ENCODE data around the gene KAT5. TPM values are rescaled to one million over a fixed set of nuclear protein-coding genes. Genes with fewer than 3 reads are reported as not detected.
"Not testable (repeated sequence)": the region's sequence is repeated elsewhere in the genome, so short reads cannot be mapped to it uniquely, and the experiment has no call there.

Gene KAT5
- total and polyA plus RNA-seq, 4 donors, result 41.5 to 81.2 (median 77.4) TPM

GRCh38 chr11:65736810-65737209 is 24.8 kb downstream of the KAT5 start:
- Histone ChIP-seq H3K36me3 (ENCODE audit: control insufficient read depth, insufficient read depth, low read length) (no peaks in the 10 kb centered on the region), H3K4me3 (ENCODE audit: low read depth, low read length) (no peak overlapping the region), H3K27me3 (ENCODE audit: control insufficient read depth, insufficient read depth, low read length) (peaks cover 3% of the 10 kb centered on the region), H3K4me1 (ENCODE audit: control insufficient read depth, insufficient read depth, low read length) (no peaks in the 10 kb centered on the region), H3K9me3 (ENCODE audit: control insufficient read depth, insufficient read depth, low read length) (no peaks in the 10 kb centered on the region), H3K27ac (ENCODE audit: low read depth, low read length) (no peak overlapping the region)
- DNase-seq (ENCODE audit: low read depth in 4 of 6, low spot score in 6 of 6), result no peak

GRCh38 chr11:65739022-65739421 is 27.0 kb downstream of the KAT5 start:
- DNase-seq (ENCODE audit: low read depth in 4 of 6, low spot score in 6 of 6), result no peak
- peaks cover 3% of the 10 kb centered on the region for H3K27me3 ChIP-seq (ENCODE audit: control insufficient read depth, insufficient read depth, low read length)
- H3K4me1 ChIP-seq (ENCODE audit: control insufficient read depth, insufficient read depth, low read length), result no peaks in the 10 kb centered on the region
- no peaks in the 10 kb centered on the region for H3K9me3 ChIP-seq (ENCODE audit: control insufficient read depth, insufficient read depth, low read length)
- H3K27ac ChIP-seq (ENCODE audit: low read depth, low read length), result no peak overlapping the region
- WGBS (ENCODE audit: insufficient coverage), result no CpG with 5 or more reads among the region's 2 CpGs
- H3K36me3 ChIP-seq (ENCODE audit: control insufficient read depth, insufficient read depth, low read length), result peaks cover 4% of the 10 kb centered on the region
- H3K4me3 ChIP-seq (ENCODE audit: low read depth, low read length), result no peak overlapping the region

GRCh38 chr11:65741185-65741584 is 29.1 kb downstream of the KAT5 start:
- DNase-seq (ENCODE audit: low read depth in 4 of 6, low spot score in 6 of 6), result no peak
- peaks cover 3% of the 10 kb centered on the region for H3K27me3 ChIP-seq (ENCODE audit: control insufficient read depth, insufficient read depth, low read length)
- no peaks in the 10 kb centered on the region for H3K9me3 ChIP-seq (ENCODE audit: control insufficient read depth, insufficient read depth, low read length)
- H3K4me1 ChIP-seq (ENCODE audit: control insufficient read depth, insufficient read depth, low read length), result no peaks in the 10 kb centered on the region
- H3K36me3 ChIP-seq (ENCODE audit: control insufficient read depth, insufficient read depth, low read length), result peaks cover 5% of the 10 kb centered on the region
- H3K4me3 ChIP-seq (ENCODE audit: low read depth, low read length), result no peak overlapping the region
- 75% methylated on average over 8 of the region's 8 CpGs for WGBS (ENCODE audit: insufficient coverage)
- H3K27ac ChIP-seq (ENCODE audit: low read depth, low read length), result no peak overlapping the region

GRCh38 chr11:65742353-65742752 is 30.3 kb downstream of the KAT5 start:
- Histone ChIP-seq H3K9me3 (ENCODE audit: control insufficient read depth, insufficient read depth, low read length) (no peaks in the 10 kb centered on the region), H3K36me3 (ENCODE audit: control insufficient read depth, insufficient read depth, low read length) (peaks cover 5% of the 10 kb centered on the region), H3K27ac (ENCODE audit: low read depth, low read length) (no peak overlapping the region), H3K4me1 (ENCODE audit: control insufficient read depth, insufficient read depth, low read length) (no peaks in the 10 kb centered on the region), H3K4me3 (ENCODE audit: low read depth, low read length) (no peak overlapping the region), H3K27me3 (ENCODE audit: control insufficient read depth, insufficient read depth, low read length) (peaks cover 3% of the 10 kb centered on the region)
- DNase-seq (ENCODE audit: low read depth in 4 of 6, low spot score in 6 of 6), result no peak
- no CpG with 5 or more reads among the region's 1 CpG for WGBS (ENCODE audit: insufficient coverage)

GRCh38 chr11:65743681-65744025 is 31.6 kb downstream of the KAT5 start:
- Histone ChIP-seq H3K9me3 (ENCODE audit: control insufficient read depth, insufficient read depth, low read length) (no peaks in the 10 kb centered on the region), H3K27ac (ENCODE audit: low read depth, low read length) (no peak overlapping the region), H3K36me3 (ENCODE audit: control insufficient read depth, insufficient read depth, low read length) (peaks cover 5% of the 10 kb centered on the region), H3K4me3 (ENCODE audit: low read depth, low read length) (no peak overlapping the region), H3K4me1 (ENCODE audit: control insufficient read depth, insufficient read depth, low read length) (no peaks in the 10 kb centered on the region), H3K27me3 (ENCODE audit: control insufficient read depth, insufficient read depth, low read length) (peaks cover 3% of the 10 kb centered on the region)
- no peak for DNase-seq (ENCODE audit: low read depth in 4 of 6, low spot score in 6 of 6)
- WGBS (ENCODE audit: insufficient coverage), result 77% methylated on average over 8 of the region's 10 CpGs

- DNase-seq (ENCODE audit: low read depth in 4 of 6, low spot score in 6 of 6), result no peak
- Histone ChIP-seq H3K36me3 (ENCODE audit: control insufficient read depth, insufficient read depth, low read length) (peaks cover 5% of the 10 kb centered on the region), H3K4me3 (ENCODE audit: low read depth, low read length) (no peak overlapping the region), H3K9me3 (ENCODE audit: control insufficient read depth, insufficient read depth, low read length) (no peaks in the 10 kb centered on the region), H3K27me3 (ENCODE audit: control insufficient read depth, insufficient read depth, low read length) (peaks cover under 1% of the 10 kb centered on the region), H3K4me1 (ENCODE audit: control insufficient read depth, insufficient read depth, low read length) (no peaks in the 10 kb centered on the region), H3K27ac (ENCODE audit: low read depth, low read length) (no peak overlapping the region)
- WGBS (ENCODE audit: insufficient coverage), result 81% methylated on average over 18 of the region's 18 CpGs
These were observed 32.1 kb downstream of the KAT5 start for GRCh38 chr11:65744026-65744698.

GRCh38 chr11:65744699-65745042 is 32.6 kb downstream of the KAT5 start:
- Histone ChIP-seq H3K36me3 (ENCODE audit: control insufficient read depth, insufficient read depth, low read length) (peaks cover 5% of the 10 kb centered on the region), H3K9me3 (ENCODE audit: control insufficient read depth, insufficient read depth, low read length) (no peaks in the 10 kb centered on the region), H3K27ac (ENCODE audit: low read depth, low read length) (no peak overlapping the region), H3K4me1 (ENCODE audit: control insufficient read depth, insufficient read depth, low read length) (no peaks in the 10 kb centered on the region), H3K27me3 (ENCODE audit: control insufficient read depth, insufficient read depth, low read length) (no peaks in the 10 kb centered on the region), H3K4me3 (ENCODE audit: low read depth, low read length) (no peak overlapping the region)
- no peak for DNase-seq (ENCODE audit: low read depth in 4 of 6, low spot score in 6 of 6)
- 83% methylated on average over 8 of the region's 8 CpGs for WGBS (ENCODE audit: insufficient coverage)

- no peak overlapping the region for H3K4me3 ChIP-seq (ENCODE audit: low read depth, low read length)
- H3K27me3 ChIP-seq (ENCODE audit: control insufficient read depth, insufficient read depth, low read length), result no peaks in the 10 kb centered on the region
- no peak for DNase-seq (ENCODE audit: low read depth in 4 of 6, low spot score in 6 of 6)
- H3K27ac ChIP-seq (ENCODE audit: low read depth, low read length), result no peak overlapping the region
- no peaks in the 10 kb centered on the region for H3K9me3 ChIP-seq (ENCODE audit: control insufficient read depth, insufficient read depth, low read length)
- WGBS (ENCODE audit: insufficient coverage), result 89% methylated on average over 17 of the region's 17 CpGs
- H3K36me3 ChIP-seq (ENCODE audit: control insufficient read depth, insufficient read depth, low read length), result peaks cover 5% of the 10 kb centered on the region
- no peaks in the 10 kb centered on the region for H3K4me1 ChIP-seq (ENCODE audit: control insufficient read depth, insufficient read depth, low read length)
These were observed 33.0 kb downstream of the KAT5 start for GRCh38 chr11:65745049-65745448.

- H3K4me3 ChIP-seq (ENCODE audit: low read depth, low read length); H3K27ac ChIP-seq (ENCODE audit: low read depth, low read length); H3K9me3 ChIP-seq (ENCODE audit: control insufficient read depth, insufficient read depth, low read length); DNase-seq (ENCODE audit: low read depth in 4 of 6, low spot score in 6 of 6); H3K27me3 ChIP-seq (ENCODE audit: control insufficient read depth, insufficient read depth, low read length); H3K36me3 ChIP-seq (ENCODE audit: control insufficient read depth, insufficient read depth, low read length); H3K4me1 ChIP-seq (ENCODE audit: control insufficient read depth, insufficient read depth, low read length): not testable (repeated sequence)
- WGBS (ENCODE audit: insufficient coverage), result no CpG with 5 or more reads among the region's 5 CpGs
These were observed 50.1 kb downstream of the KAT5 start for GRCh38 chr11:65762169-65762568.

- WGBS (ENCODE audit: insufficient coverage), result 83% methylated on average over 5 of the region's 29 CpGs
These were observed 50.8 kb downstream of the KAT5 start for GRCh38 chr11:65762816-65763215.

More at GRCh38 chr11:65762816-65763215, 50.8 kb downstream of the KAT5 start:
- H3K4me1 ChIP-seq (ENCODE audit: control insufficient read depth, insufficient read depth, low read length); DNase-seq (ENCODE audit: low read depth in 4 of 6, low spot score in 6 of 6); H3K36me3 ChIP-seq (ENCODE audit: control insufficient read depth, insufficient read depth, low read length); H3K4me3 ChIP-seq (ENCODE audit: low read depth, low read length); H3K27ac ChIP-seq (ENCODE audit: low read depth, low read length); H3K9me3 ChIP-seq (ENCODE audit: control insufficient read depth, insufficient read depth, low read length); H3K27me3 ChIP-seq (ENCODE audit: control insufficient read depth, insufficient read depth, low read length): not testable (repeated sequence)
